ENCODE measurements around the gene ACSM4. TPM values are rescaled to one million over a fixed set of nuclear protein-coding genes. Genes with fewer than 3 reads are reported as not detected.

Gene ACSM4
- total and polyA plus RNA-seq, 2 donors (not counting 1 experiment from before 2014, with no cell fraction given): not detected

DNA sequence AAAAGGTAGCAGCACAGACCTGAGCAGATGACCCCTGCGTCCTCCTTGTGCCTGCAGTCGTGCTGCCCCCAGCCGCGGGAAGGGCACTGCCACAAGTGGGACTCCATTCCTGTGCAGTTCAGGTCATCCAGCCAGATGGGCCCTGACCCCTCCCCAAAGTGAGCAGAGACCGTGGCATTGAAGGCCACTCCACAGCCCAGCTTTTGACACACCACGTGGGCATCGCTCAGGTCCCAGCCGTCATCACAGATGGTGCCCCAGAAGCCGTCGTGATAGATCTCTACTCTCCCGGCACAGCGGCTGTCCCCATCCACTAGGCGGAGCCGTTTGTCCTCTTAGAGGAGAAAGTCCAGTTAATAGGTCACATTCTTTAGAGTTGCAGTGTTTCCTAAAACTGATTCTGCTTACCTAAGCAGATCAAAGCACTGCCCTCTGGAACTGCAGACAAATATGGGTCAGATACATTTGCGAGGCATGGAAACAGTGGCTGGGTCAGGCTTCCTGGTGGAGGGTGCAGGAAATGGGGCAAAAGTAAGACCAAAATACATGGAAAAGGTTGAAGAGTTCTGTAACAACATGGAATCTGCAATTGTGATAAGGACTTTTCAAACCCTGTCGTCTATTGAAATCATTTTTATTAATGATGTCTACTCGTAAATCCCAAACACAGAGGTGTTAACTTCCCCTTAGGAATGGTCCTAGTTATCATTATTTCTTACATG is 70.7 kb downstream of the ACSM4 start:
- Mint-ChIP-seq H3K4me3 (no peak overlapping the region), H3K27ac (no peak overlapping the region), H3K9me3 (ENCODE audit: insufficient read depth) (no peaks in the 10 kb centered on the region), H3K27me3 (peaks cover 19% of the 10 kb centered on the region), H3K4me1 (no peaks in the 10 kb centered on the region)
- TF ChIP-seq EZH2 (IDR thresholded peaks at IDR 0.05; ENCODE audit: borderline replicate concordance, insufficient read depth, low read depth, low read length, poor library complexity, severe bottlenecking) (no peak), CTCF (IDR thresholded peaks at IDR 0.05) (peak; percentile 15)
- ChIA-PET POLR2A (no interaction called here), CTCF (no interaction called here)
- H3K79me2 ChIP-seq (ENCODE audit: control insufficient read depth, insufficient read depth, low read length): no peaks in the 10 kb centered on the region
- 54% methylated on average over 14 of the region's 17 CpGs for WGBS (ENCODE audit: insufficient coverage)
- intact Hi-C loops (cut with micrococcal nuclease): no loop called here
- no peaks in the 10 kb centered on the region for H4K20me1 ChIP-seq (ENCODE audit: control insufficient read depth, insufficient read depth, low read length, poor library complexity, severe bottlenecking)
- H3K4me2 ChIP-seq (replicated peaks; ENCODE audit: low read depth, low read length, poor library complexity, severe bottlenecking): no peak overlapping the region
- no peak overlapping the region for H2AFZ ChIP-seq (ENCODE audit: insufficient read depth, low read depth, low read length, poor library complexity, severe bottlenecking)
- H3K36me3 ChIP-seq (replicated peaks in 1 of 2; ENCODE audit: control extremely low read depth in 1 of 2, control insufficient read depth in 1 of 2, extremely low read depth in 1 of 2, insufficient read depth in 2 of 2, low read length in 1 of 2): no peaks in the 10 kb centered on the region
- no peak overlapping the region for H3K9ac ChIP-seq (ENCODE audit: low read length)
- H3K27me3 ChIP-seq (replicated peaks in 1 of 4; ENCODE audit: control extremely low read depth in 1 of 4, control insufficient read depth in 3 of 4, insufficient read depth in 4 of 4, low read length in 3 of 4): no peaks in the 10 kb centered on the region
- no peak overlapping the region for H3K4me3 ChIP-seq (ENCODE audit: control extremely low read depth in 1 of 5, extremely low read depth in 1 of 5, insufficient read depth in 1 of 5, low read depth in 2 of 5, low read length in 4 of 5)
- no peak for ATAC-seq (ENCODE audit: low read depth)
- no peak for DNase-seq
- no peak overlapping the region for H3K27ac ChIP-seq (ENCODE audit: low read length in 2 of 2)
- H3K4me1 ChIP-seq (ENCODE audit: control insufficient read depth in 2 of 2, insufficient read depth in 2 of 2, low read length in 2 of 2): no peaks in the 10 kb centered on the region
- H3K9me3 ChIP-seq (ENCODE audit: control extremely low read depth in 1 of 3, control insufficient read depth in 2 of 3, insufficient read depth in 1 of 3, low read length in 2 of 3): no peaks in the 10 kb centered on the region

DNA sequence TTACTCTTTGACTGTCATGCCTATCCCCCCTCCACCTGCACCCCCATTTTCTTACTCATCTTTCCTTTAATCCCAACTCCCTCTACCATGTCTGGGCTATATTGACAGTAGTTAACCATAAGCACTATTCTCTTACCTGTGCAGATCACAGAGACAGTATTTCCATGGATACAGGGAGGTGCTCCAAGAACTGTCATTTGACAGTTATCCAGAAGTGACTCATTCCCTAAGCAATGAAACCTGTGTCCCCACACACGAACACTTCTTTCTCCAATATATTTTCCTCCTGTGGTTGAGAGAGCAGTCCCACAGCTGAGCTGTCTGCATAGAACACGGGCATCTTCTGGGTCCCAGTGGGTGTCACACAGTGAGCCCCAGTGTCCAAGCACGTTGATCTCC is 71.3 kb downstream of the ACSM4 start:
- ATAC-seq (ENCODE audit: low read depth): no peak

More for the DNA sequence above, 71.3 kb downstream of the ACSM4 start:
- no peak overlapping the region for H3K4me3 ChIP-seq (ENCODE audit: control extremely low read depth in 1 of 5, extremely low read depth in 1 of 5, insufficient read depth in 1 of 5, low read depth in 2 of 5, low read length in 4 of 5)
- no peaks in the 10 kb centered on the region for H3K4me1 Mint-ChIP-seq
- no peak overlapping the region for H3K4me3 Mint-ChIP-seq
- DNase-seq: no peak
- H3K27ac ChIP-seq (ENCODE audit: low read length in 2 of 2): no peak overlapping the region
- no peaks in the 10 kb centered on the region for H3K9me3 ChIP-seq (ENCODE audit: control extremely low read depth in 1 of 3, control insufficient read depth in 2 of 3, insufficient read depth in 1 of 3, low read length in 2 of 3)
- intact Hi-C loops (cut with micrococcal nuclease): no loop called here
- no peaks in the 10 kb centered on the region for H3K4me1 ChIP-seq (ENCODE audit: control insufficient read depth in 2 of 2, insufficient read depth in 2 of 2, low read length in 2 of 2)
- H3K27me3 Mint-ChIP-seq: peaks cover 22% of the 10 kb centered on the region
- H2AFZ ChIP-seq (ENCODE audit: insufficient read depth, low read depth, low read length, poor library complexity, severe bottlenecking): no peak overlapping the region
- no peaks in the 10 kb centered on the region for H3K9me3 Mint-ChIP-seq (ENCODE audit: insufficient read depth)
- no peak for TF ChIP-seq CTCF (IDR thresholded peaks at IDR 0.05)
- TF ChIP-seq EZH2 (IDR thresholded peaks at IDR 0.05; ENCODE audit: borderline replicate concordance, insufficient read depth, low read depth, low read length, poor library complexity, severe bottlenecking): no peak
- H3K27ac Mint-ChIP-seq: no peak overlapping the region
- H3K79me2 ChIP-seq (ENCODE audit: control insufficient read depth, insufficient read depth, low read length): no peaks in the 10 kb centered on the region
- whole genome bisulfite sequencing (ENCODE audit: insufficient coverage): 73% methylated on average over 3 of the region's 3 CpGs
- H3K27me3 ChIP-seq (replicated peaks in 1 of 4; ENCODE audit: control extremely low read depth in 1 of 4, control insufficient read depth in 3 of 4, insufficient read depth in 4 of 4, low read length in 3 of 4): no peaks in the 10 kb centered on the region
- no peak overlapping the region for H3K9ac ChIP-seq (ENCODE audit: low read length)
- H3K4me2 ChIP-seq (replicated peaks; ENCODE audit: low read depth, low read length, poor library complexity, severe bottlenecking): no peak overlapping the region
- ChIA-PET CTCF (no interaction called here), POLR2A (no interaction called here)
- no peaks in the 10 kb centered on the region for H4K20me1 ChIP-seq (ENCODE audit: control insufficient read depth, insufficient read depth, low read length, poor library complexity, severe bottlenecking)
- no peaks in the 10 kb centered on the region for H3K36me3 ChIP-seq (replicated peaks in 1 of 2; ENCODE audit: control extremely low read depth in 1 of 2, control insufficient read depth in 1 of 2, extremely low read depth in 1 of 2, insufficient read depth in 2 of 2, low read length in 1 of 2)
